B cell (primary cell): ENCODE results near the gene ST8SIA6. TPM values are rescaled to one million over a fixed set of nuclear protein-coding genes. Genes with fewer than 3 reads are reported as not detected.

Experiments used
- ATAC-seq: fragments of 200-7000 bp; cut with Tn5 transposase; one replicate; pipeline ENCODE4 v1.10.0; 2021; ENCODE audit warnings: low read depth, mild to moderate bottlenecking, moderate number of reproducible peaks, moderate library complexity
- CTCF ChIA-PET: fragments of 350-600 bp; sonication (Branson Sonifier 250); formaldehyde crosslinking; loops from one replicate; lab custom pipeline; 2021; ENCODE audit warnings: antibody characterized with exemption, inconsistent platforms; lab: Charles Lee
- POLR2A ChIA-PET: fragments of 350-600 bp; sonication (Branson Sonifier 250); formaldehyde crosslinking; loops from one replicate; lab custom pipeline; 2021; ENCODE audit warnings: antibody characterized with exemption; lab: Charles Lee
- DNase-seq: peaks from one replicate; pipeline ENCODE4 v3.0.0; 2013
- H2AFZ ChIP-seq: 2 replicates; pipeline ENCODE4 v1.6.1; 2012; ENCODE audit warnings: mild to moderate bottlenecking, low read depth, low read length; ENCODE audit not compliant: insufficient read depth, poor library complexity, severe bottlenecking
- H3K27ac ChIP-seq, 2 donors: 1 replicate in 1 of 2; 2 replicates in 1 of 2; pipeline ENCODE4 v1.5.1; 2012 to 2013; ENCODE audit warnings: low read length in 2 of 2, mild to moderate bottlenecking in 2 of 2, moderate library complexity in 1 of 2
- H3K27me3 ChIP-seq, 4 experiments: fragments of 200-600 bp in 1 of 4; sonication (generic) in 1 of 4; replicated peaks in 1 of 4; 1 replicate in 2 of 4; 2 replicates in 2 of 4; pipeline versions ENCODE4 v1.6.1 to v1.7.0; 2013 to 2016; ENCODE audit warnings: low read length in 3 of 4, mild to moderate bottlenecking in 2 of 4, mixed read lengths in 1 of 4, moderate library complexity in 1 of 4; ENCODE audit not compliant: insufficient read depth in 4 of 4, control insufficient read depth in 3 of 4; ENCODE audit errors: control extremely low read depth in 1 of 4
- H3K36me3 ChIP-seq, 2 experiments: replicated peaks in 1 of 2; 1 replicate in 1 of 2; 2 replicates in 1 of 2; pipeline versions ENCODE4 v1.6.1 to v1.7.1; 2013; ENCODE audit warnings: low read length in 1 of 2; ENCODE audit not compliant: insufficient read depth in 2 of 2, control insufficient read depth in 1 of 2; ENCODE audit errors: control extremely low read depth in 1 of 2, extremely low read depth in 1 of 2
- H3K4me1 ChIP-seq, 2 donors: fragments of 200-600 bp in 1 of 2; sonication (generic) in 1 of 2; 1 replicate in 1 of 2; 2 replicates in 1 of 2; pipeline versions ENCODE4 v1.5.1 to v1.6.1; 2013 to 2017; ENCODE audit warnings: low read length in 2 of 2; ENCODE audit not compliant: control insufficient read depth in 2 of 2, insufficient read depth in 2 of 2
- H3K4me2 ChIP-seq: replicated peaks from 2 replicates; pipeline ENCODE3; 2012; ENCODE audit warnings: mild to moderate bottlenecking, low read depth, low read length; ENCODE audit not compliant: poor library complexity, severe bottlenecking
- H3K4me3 ChIP-seq, 5 experiments: fragments of 200-600 bp in 1 of 5; sonication (generic) in 1 of 5; 1 replicate in 3 of 5; 2 replicates in 2 of 5; pipeline versions ENCODE4 v1.5.1 to v1.7.0; 2011 to 2016; ENCODE audit warnings: low read length in 4 of 5, mild to moderate bottlenecking in 4 of 5, low read depth in 2 of 5, control low read depth in 1 of 5, moderate library complexity in 1 of 5; ENCODE audit not compliant: insufficient read depth in 1 of 5; ENCODE audit errors: control extremely low read depth in 1 of 5, extremely low read depth in 1 of 5
- H3K79me2 ChIP-seq: fragments of 200-600 bp; sonication (generic); one replicate; pipeline ENCODE4 v1.6.0; 2016; ENCODE audit warnings: low read length; ENCODE audit not compliant: control insufficient read depth, insufficient read depth
- H3K9ac ChIP-seq: fragments of 200-600 bp; sonication (generic); 2 replicates; pipeline ENCODE4 v1.6.1; 2017; ENCODE audit warnings: mild to moderate bottlenecking, low read length, moderate library complexity
- H3K9me3 ChIP-seq, 3 donors: one replicate each; pipeline versions ENCODE4 v1.6.1 to v1.7.1; 2013; ENCODE audit warnings: low read length in 2 of 3; ENCODE audit not compliant: control insufficient read depth in 2 of 3, insufficient read depth in 1 of 3; ENCODE audit errors: control extremely low read depth in 1 of 3
- H4K20me1 ChIP-seq: 2 replicates; pipeline ENCODE4 v1.6.0; 2012; ENCODE audit warnings: mild to moderate bottlenecking, low read length; ENCODE audit not compliant: insufficient read depth, control insufficient read depth, poor library complexity, severe bottlenecking
- H3K27ac Mint-ChIP-seq: one replicate; pipeline ENCODE4 v1.8.0; 2021; ENCODE audit warnings: mixed read lengths
- H3K27me3 Mint-ChIP-seq: one replicate; pipeline ENCODE4 v1.8.0; 2021; ENCODE audit warnings: mixed read lengths
- H3K4me1 Mint-ChIP-seq: one replicate; pipeline ENCODE4 v1.8.0; 2021; ENCODE audit warnings: mixed read lengths
- H3K4me3 Mint-ChIP-seq: one replicate; pipeline ENCODE4 v1.8.0; 2021; ENCODE audit warnings: mixed read lengths
- H3K9me3 Mint-ChIP-seq: one replicate; pipeline ENCODE4 v1.8.0; 2022; ENCODE audit warnings: mixed read lengths; ENCODE audit not compliant: insufficient read depth
- CTCF ChIP-seq: fragments of 200-600 bp; IDR thresholded peaks from one replicate; pipeline ENCODE4 v1.8.0; 2022; ENCODE audit warnings: antibody characterized with exemption, mild to moderate bottlenecking
- EZH2 ChIP-seq: IDR thresholded peaks from 2 replicates; pipeline ENCODE4 v1.6.1; 2012; ENCODE audit warnings: borderline replicate concordance, low read depth, mild to moderate bottlenecking, moderate library complexity, low read length; ENCODE audit not compliant: insufficient read depth, poor library complexity, severe bottlenecking
- WGBS: methylation state at CpG from one replicate; pipeline ENCODE4 v1.1.5; 2013; ENCODE audit warnings: missing lambda C conversion rate; ENCODE audit not compliant: insufficient coverage; 5-methylcytosine and 5-hydroxymethylcytosine counted together
- intact Hi-C: fragments of 100-400 bp; cut with micrococcal nuclease; formaldehyde crosslinking; loops from one replicate; pipeline ENCODE4 v1.10.0; 2022
- polyA plus RNA-seq: library from polyadenylated mRNA; depleted of rRNA; stranded (reverse); fragments of >200 nt; gene quantifications from 2 replicates; pipeline ENCODE4 v1.2.3, GENCODE V29; 2012
- total RNA-seq, 2 donors: library from RNA; stranded (reverse); fragments of 120-200 nt in 1 of 2; gene quantifications; 1 replicate in 1 of 2; 2 replicates in 1 of 2; pipeline versions ENCODE4 v1.2.3 to v1.2.4, GENCODE V29; 2013 to 2022

Gene ST8SIA6
- total and polyA plus RNA-seq, 2 donors (not counting 1 experiment from before 2014, with no cell fraction given), result 0.04 TPM; not detected in 1

GRCh38 chr10:17396004-17396403 lies 58.4 kb downstream of the ST8SIA6 start:
- Histone ChIP-seq H3K9ac (no peak overlapping the region), H2AFZ (no peak overlapping the region), H3K36me3 (no peaks in the 10 kb centered on the region), H3K4me3 (no peak overlapping the region), H3K27me3 (peaks cover 0 to 5% (median 3%) of the 10 kb centered on the region in 4 experiments), H3K4me2 (no peak overlapping the region), H4K20me1 (no peaks in the 10 kb centered on the region), H3K27ac (no peak overlapping the region), H3K79me2 (no peaks in the 10 kb centered on the region), H3K4me1 (no peaks in the 10 kb centered on the region), H3K9me3 (no peaks in the 10 kb centered on the region)
- ChIA-PET CTCF (no interaction called here), POLR2A (no interaction called here)
- no peaks in the 10 kb centered on the region for H3K4me1 Mint-ChIP-seq
- WGBS, result 80% methylated on average over 2 of the region's 3 CpGs
- DNase-seq (no peak), ATAC-seq (no peak)
- H3K27ac Mint-ChIP-seq, result no peak overlapping the region
- intact Hi-C loops, result loop anchor here (5.0 kb wide), 1 partner anchor 1366 kb away; no protein-coding TSS in a partner anchor
- TF ChIP-seq EZH2, result no peak
- no peak for TF ChIP-seq CTCF
- no peaks in the 10 kb centered on the region for H3K9me3 Mint-ChIP-seq
- no peak overlapping the region for H3K4me3 Mint-ChIP-seq
- H3K27me3 Mint-ChIP-seq, result peaks cover 16% of the 10 kb centered on the region

- H3K79me2 ChIP-seq, result no peaks in the 10 kb centered on the region
- no peak overlapping the region for H3K4me2 ChIP-seq
- no peak overlapping the region for H2AFZ ChIP-seq
- Mint-ChIP-seq H3K4me3 (no peak overlapping the region), H3K4me1 (no peaks in the 10 kb centered on the region), H3K27me3 (peaks cover 16% of the 10 kb centered on the region), H3K27ac (no peak overlapping the region), H3K9me3 (no peaks in the 10 kb centered on the region)
- H3K4me1 ChIP-seq, result no peaks in the 10 kb centered on the region
- DNase-seq (no peak), ATAC-seq (no peak)
- no peaks in the 10 kb centered on the region for H3K9me3 ChIP-seq
- H3K9ac ChIP-seq, result no peak overlapping the region
- H3K36me3 ChIP-seq, result no peaks in the 10 kb centered on the region
- no CpG with 5 or more reads among the region's 6 CpGs for WGBS
- intact Hi-C loops, result loop anchor here (5.0 kb wide), 1 partner anchor 1367 kb away; no protein-coding TSS in a partner anchor
- TF ChIP-seq CTCF (no peak), EZH2 (no peak)
- peaks cover 0 to 5% (median 3%) of the 10 kb centered on the region in 4 experiments for H3K27me3 ChIP-seq
- no peak overlapping the region for H3K27ac ChIP-seq
- H3K4me3 ChIP-seq, result no peak overlapping the region
- no peaks in the 10 kb centered on the region for H4K20me1 ChIP-seq
- ChIA-PET POLR2A (no interaction called here), CTCF (no interaction called here)
These were observed 59.5 kb downstream of the ST8SIA6 start for GRCh38 chr10:17394854-17395253.
